ENCODE results near the gene MANEA. TPM values are rescaled to one million over a fixed set of nuclear protein-coding genes. Genes with fewer than 3 reads are reported as not detected.

Gene MANEA
- total and polyA plus RNA-seq, 3 donors from 2014 or later = 10.9 to 13.0 (median 11.3) TPM

DNA sequence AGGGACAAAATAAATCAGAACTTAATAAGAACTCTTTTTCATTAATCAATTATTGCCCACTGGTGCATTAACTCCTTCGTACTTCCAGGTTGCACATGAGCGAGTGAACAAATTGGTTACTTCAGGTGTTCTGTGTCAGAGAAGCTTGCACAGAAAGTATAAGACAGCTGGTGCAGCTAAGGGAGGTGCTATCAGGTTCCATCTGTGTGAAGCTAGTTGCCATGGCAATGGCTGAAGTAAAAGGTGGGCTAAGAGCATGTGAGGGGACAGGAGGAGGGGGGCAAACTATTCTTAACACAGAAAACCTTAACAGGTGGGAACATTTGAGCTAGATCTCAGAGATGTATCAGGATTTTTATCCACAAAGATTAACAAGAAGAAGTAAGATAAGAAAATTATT is 81.6 kb downstream of the MANEA start:
- TF ChIP-seq, protein P1, sequence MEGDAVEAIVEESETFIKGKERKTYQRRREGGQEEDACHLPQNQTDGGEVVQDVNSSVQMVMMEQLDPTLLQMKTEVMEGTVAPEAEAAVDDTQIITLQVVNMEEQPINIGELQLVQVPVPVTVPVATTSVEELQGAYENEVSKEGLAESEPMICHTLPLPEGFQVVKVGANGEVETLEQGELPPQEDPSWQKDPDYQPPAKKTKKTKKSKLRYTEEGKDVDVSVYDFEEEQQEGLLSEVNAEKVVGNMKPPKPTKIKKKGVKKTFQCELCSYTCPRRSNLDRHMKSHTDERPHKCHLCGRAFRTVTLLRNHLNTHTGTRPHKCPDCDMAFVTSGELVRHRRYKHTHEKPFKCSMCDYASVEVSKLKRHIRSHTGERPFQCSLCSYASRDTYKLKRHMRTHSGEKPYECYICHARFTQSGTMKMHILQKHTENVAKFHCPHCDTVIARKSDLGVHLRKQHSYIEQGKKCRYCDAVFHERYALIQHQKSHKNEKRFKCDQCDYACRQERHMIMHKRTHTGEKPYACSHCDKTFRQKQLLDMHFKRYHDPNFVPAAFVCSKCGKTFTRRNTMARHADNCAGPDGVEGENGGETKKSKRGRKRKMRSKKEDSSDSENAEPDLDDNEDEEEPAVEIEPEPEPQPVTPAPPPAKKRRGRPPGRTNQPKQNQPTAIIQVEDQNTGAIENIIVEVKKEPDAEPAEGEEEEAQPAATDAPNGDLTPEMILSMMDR (IDR thresholded peaks at IDR 0.05) = no peak
- TF ChIP-seq POLR2A (IDR thresholded peaks at IDR 0.05) = no peak
- Histone ChIP-seq H3K27me3 (no peaks in the 10 kb centered on the region), H3K4me1 (no peaks in the 10 kb centered on the region), H3K36me3 (ENCODE audit: low read depth, missing control alignments) (no peaks in the 10 kb centered on the region), H3K27ac (no peak overlapping the region), H3K4me3 (no peak overlapping the region), H3K9me3 (no peaks in the 10 kb centered on the region)
- DNase-seq = no peak
- intact Hi-C loops (cut with DNase I; ENCODE audit: low total_unique reads) = no loop called here
- WGBS, 2 donors = 93 to 94% methylated on average over 2 of the region's 2 CpGs
